GM23248 (cell line): ENCODE data around the gene MUS81.

ENCODE experiments used
- EZH2 ChIP-seq: fragments of 200-600 bp; sonication (generic); IDR thresholded peaks from 2 replicates; pipeline ENCODE4 v1.6.1; 2018; ENCODE audit warnings: antibody characterized with exemption, mild to moderate bottlenecking; ENCODE audit not compliant: insufficient read depth, poor library complexity, severe bottlenecking
- EZH2phosphoT487 ChIP-seq: fragments of 200-600 bp; sonication (generic); IDR thresholded peaks from 2 replicates; pipeline ENCODE4 v1.6.1; 2018; ENCODE audit warnings: antibody characterized with exemption, moderate library complexity, mild to moderate bottlenecking, low read depth; ENCODE audit not compliant: insufficient read depth

DNA sequence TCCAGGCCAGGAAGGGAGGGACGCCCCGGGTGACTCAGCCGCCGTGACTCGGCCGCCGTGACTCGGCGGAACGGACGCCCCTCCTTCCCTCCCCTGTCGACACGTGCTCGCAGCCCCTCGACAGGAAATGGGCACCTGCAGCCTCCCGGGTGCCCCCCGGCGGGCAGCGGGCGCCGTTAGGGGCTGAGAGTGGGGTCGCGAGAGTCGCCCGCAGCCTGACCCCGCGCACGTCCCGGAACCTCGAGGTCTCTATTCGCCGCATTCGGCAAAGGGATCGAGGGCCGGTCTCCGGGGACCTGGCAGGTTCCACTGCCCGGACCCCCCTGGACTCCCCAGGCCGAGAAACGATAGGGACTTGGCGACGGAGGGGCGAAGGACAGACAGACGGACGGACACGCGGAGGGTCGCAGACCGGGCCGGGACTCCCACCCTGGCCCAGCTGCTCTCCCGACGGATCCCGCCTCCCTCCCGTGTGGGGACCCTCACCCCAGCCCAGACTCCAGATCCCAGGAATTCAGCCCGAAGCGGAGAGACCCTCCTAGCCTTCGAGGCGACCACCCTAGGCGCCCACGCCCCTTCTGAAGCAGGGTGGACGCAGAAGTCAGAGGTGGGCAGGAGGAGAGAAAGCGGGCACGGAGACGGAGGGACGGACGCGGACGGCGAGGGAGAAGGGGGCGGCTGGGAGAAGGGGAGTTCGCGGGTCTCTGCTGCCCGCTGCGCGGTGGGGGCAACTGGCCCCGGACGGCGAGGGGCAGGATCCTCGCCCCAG lies 39.3 kb downstream of the MUS81 start:
- TF ChIP-seq EZH2phosphoT487 (no peak), EZH2 (no peak)
